Measurements from ENCODE around the gene PF4V1.
"Not testable (repeated sequence)": the region's sequence is repeated elsewhere in the genome, so short reads cannot be mapped to it uniquely, and the experiment has no call there.

The PF4V1 gene

GRCh38 chr4:73870768-73871167, 17.7 kb downstream of the PF4V1 start:
- DNase-seq: no peak

- no peak for DNase-seq
Observed at GRCh38 chr4:73871511-73872310, 18.6 kb downstream of the PF4V1 start.

- DNase-seq: no peak
Observed at GRCh38 chr4:73872316-73873108, 19.4 kb downstream of the PF4V1 start.

GRCh38 chr4:73874386-73874785, 21.3 kb downstream of the PF4V1 start:
- no peak for DNase-seq

GRCh38 chr4:73875401-73875800, 22.3 kb downstream of the PF4V1 start:
- no peak for DNase-seq

GRCh38 chr4:73883306-73883705, 30.2 kb downstream of the PF4V1 start:
- DNase-seq: no peak

GRCh38 chr4:73885574-73886267, 32.6 kb downstream of the PF4V1 start:
- DNase-seq: no peak

- no peak for DNase-seq
Observed at GRCh38 chr4:73891326-73891725, 38.2 kb downstream of the PF4V1 start.

GRCh38 chr4:73891739-73892405, 38.8 kb downstream of the PF4V1 start:
- DNase-seq: no peak

GRCh38 chr4:73892966-73893365, 39.9 kb downstream of the PF4V1 start:
- no peak for DNase-seq

- no peak for DNase-seq
Observed at GRCh38 chr4:73894001-73894400, 40.9 kb downstream of the PF4V1 start.

- DNase-seq: no peak
Observed at GRCh38 chr4:73895201-73896175, 42.4 kb downstream of the PF4V1 start.

GRCh38 chr4:73896416-73896815, 43.3 kb downstream of the PF4V1 start:
- DNase-seq: no peak

- DNase-seq: no peak
Observed at GRCh38 chr4:73897380-73898136, 44.5 kb downstream of the PF4V1 start.

GRCh38 chr4:73899338-73899737, 46.2 kb downstream of the PF4V1 start:
- DNase-seq: not testable (repeated sequence)

- DNase-seq: no peak
Observed at GRCh38 chr4:73901031-73901430, 47.9 kb downstream of the PF4V1 start.

GRCh38 chr4:73902038-73902637, 49.0 kb downstream of the PF4V1 start:
- DNase-seq: no peak

- no peak for DNase-seq
Observed at GRCh38 chr4:73902817-73903547, 49.9 kb downstream of the PF4V1 start.
